Measurements from ENCODE around the gene CBY2. TPM values are rescaled to one million over a fixed set of nuclear protein-coding genes. Genes with fewer than 3 reads are reported as not detected.

Gene CBY2
- total RNA-seq, 1 experiment from 2014 or later, result not detected

GRCh38 chr13:45704854-45705695 lies 3.0 kb downstream of the CBY2 start:
- Histone ChIP-seq H3K4me3 (replicated peaks in 1 of 2; ENCODE audit: low read depth in 1 of 2, low read length in 2 of 2) (no peak overlapping the region), H4K20me1 (ENCODE audit: insufficient read depth) (no peaks in the 10 kb centered on the region), H3K4me1 (ENCODE audit: control insufficient read depth in 1 of 2, insufficient read depth in 2 of 2, low read length in 2 of 2) (no peaks in the 10 kb centered on the region), H3K36me3 (ENCODE audit: control insufficient read depth in 1 of 2, insufficient read depth in 2 of 2, low read length in 2 of 2) (no peaks in the 10 kb centered on the region; a peak in 1 of 4 replicates), H3K27me3 (ENCODE audit: insufficient read depth, low read length) (peaks cover 54% of the 10 kb centered on the region), H3K9me2 (ENCODE audit: insufficient read depth) (no peaks in the 10 kb centered on the region), H3K9ac (ENCODE audit: low read length) (no peak overlapping the region), H3K79me2 (ENCODE audit: insufficient read depth, low read length) (no peaks in the 10 kb centered on the region), H3K4me2 (ENCODE audit: low read length) (no peak overlapping the region), H3K27ac (ENCODE audit: low read depth, low read length) (no peak overlapping the region), H2AFZ (ENCODE audit: low read depth, low read length, poor library complexity, severe bottlenecking) (no peak overlapping the region), H3K9me3 (ENCODE audit: control insufficient read depth in 1 of 2, insufficient read depth in 1 of 2, low read depth in 1 of 2, low read length in 2 of 2) (no peaks in the 10 kb centered on the region)
- BruUV-seq (replicated peaks), result no TSS peak
- CTCF ChIA-PET, result no interaction called here
- ATAC-seq (no peak), DNase-seq (ENCODE audit: low read depth, low spot score) (no peak)
- no peak for TF ChIP-seq EZH2phosphoT487 (IDR thresholded peaks at IDR 0.05; ENCODE audit: borderline replicate concordance)
- TF ChIP-seq SP1 (IDR thresholded peaks at IDR 0.05; ENCODE audit: low read depth), result no peak
- TF ChIP-seq CEBPB (IDR thresholded peaks at IDR 0.05; ENCODE audit: low read depth), result no peak
- TF ChIP-seq ZFX (IDR thresholded peaks at IDR 0.05), result no peak
- TF ChIP-seq POLR2A (IDR thresholded peaks at IDR 0.05; ENCODE audit: borderline replicate concordance, extremely low read depth, insufficient read depth, insufficient read length), result no peak
- TF ChIP-seq ATF3 (IDR thresholded peaks at IDR 0.05), result no peak
- TF ChIP-seq EZH2 (IDR thresholded peaks at IDR 0.05), result no peak
- no peak for TF ChIP-seq TCF7L2 (IDR thresholded peaks at IDR 0.05; ENCODE audit: borderline replicate concordance, extremely low read depth, insufficient read depth, insufficient read length)
- TF ChIP-seq YY1 (IDR thresholded peaks at IDR 0.05; ENCODE audit: extremely low read depth, insufficient replicate concordance, low read depth, low read length), result no peak
- no peak for TF ChIP-seq EGR1 (IDR thresholded peaks at IDR 0.05; ENCODE audit: low read depth)
- no peak for TF ChIP-seq CBX3 (IDR thresholded peaks at IDR 0.05; ENCODE audit: low read depth)
- TF ChIP-seq RAD21 (IDR thresholded peaks at IDR 0.05; ENCODE audit: low read depth), result no peak
- TF ChIP-seq, protein P1, sequence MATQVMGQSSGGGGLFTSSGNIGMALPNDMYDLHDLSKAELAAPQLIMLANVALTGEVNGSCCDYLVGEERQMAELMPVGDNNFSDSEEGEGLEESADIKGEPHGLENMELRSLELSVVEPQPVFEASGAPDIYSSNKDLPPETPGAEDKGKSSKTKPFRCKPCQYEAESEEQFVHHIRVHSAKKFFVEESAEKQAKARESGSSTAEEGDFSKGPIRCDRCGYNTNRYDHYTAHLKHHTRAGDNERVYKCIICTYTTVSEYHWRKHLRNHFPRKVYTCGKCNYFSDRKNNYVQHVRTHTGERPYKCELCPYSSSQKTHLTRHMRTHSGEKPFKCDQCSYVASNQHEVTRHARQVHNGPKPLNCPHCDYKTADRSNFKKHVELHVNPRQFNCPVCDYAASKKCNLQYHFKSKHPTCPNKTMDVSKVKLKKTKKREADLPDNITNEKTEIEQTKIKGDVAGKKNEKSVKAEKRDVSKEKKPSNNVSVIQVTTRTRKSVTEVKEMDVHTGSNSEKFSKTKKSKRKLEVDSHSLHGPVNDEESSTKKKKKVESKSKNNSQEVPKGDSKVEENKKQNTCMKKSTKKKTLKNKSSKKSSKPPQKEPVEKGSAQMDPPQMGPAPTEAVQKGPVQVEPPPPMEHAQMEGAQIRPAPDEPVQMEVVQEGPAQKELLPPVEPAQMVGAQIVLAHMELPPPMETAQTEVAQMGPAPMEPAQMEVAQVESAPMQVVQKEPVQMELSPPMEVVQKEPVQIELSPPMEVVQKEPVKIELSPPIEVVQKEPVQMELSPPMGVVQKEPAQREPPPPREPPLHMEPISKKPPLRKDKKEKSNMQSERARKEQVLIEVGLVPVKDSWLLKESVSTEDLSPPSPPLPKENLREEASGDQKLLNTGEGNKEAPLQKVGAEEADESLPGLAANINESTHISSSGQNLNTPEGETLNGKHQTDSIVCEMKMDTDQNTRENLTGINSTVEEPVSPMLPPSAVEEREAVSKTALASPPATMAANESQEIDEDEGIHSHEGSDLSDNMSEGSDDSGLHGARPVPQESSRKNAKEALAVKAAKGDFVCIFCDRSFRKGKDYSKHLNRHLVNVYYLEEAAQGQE (IDR thresholded peaks at IDR 0.05; ENCODE audit: low read depth), result no peak
- no peak for TF ChIP-seq ZNF274 (IDR thresholded peaks at IDR 0.05; ENCODE audit: low read depth, low read length)
- TF ChIP-seq JUND (IDR thresholded peaks at IDR 0.05), result no peak
- no peak for TF ChIP-seq SIN3A (IDR thresholded peaks at IDR 0.05; ENCODE audit: low read depth)
- POLR2A ChIA-PET, result no interaction called here
- intact Hi-C loops (cut with micrococcal nuclease), result no loop called here
- RAD21 ChIA-PET (ENCODE audit: low non-redundant PET in 1 of 2, low total read pairs in 2 of 2, uncharacterized antibody in 2 of 2, unreplicated experiment in 2 of 2), result no interaction called here

Data from HCT116 (cell line).